ENCODE results near the gene RFPL1.

The RFPL1 gene

GRCh38 chr22:29426476-29426875 is 11.9 kb upstream of the RFPL1 start:
- DNase-seq, result no peak
- Mint-ChIP-seq H3K27ac (no peak overlapping the region), H3K4me3 (no peak overlapping the region), H3K36me3 (ENCODE audit: low read depth) (no peaks in the 10 kb centered on the region), H3K4me1 (ENCODE audit: low read depth) (no peaks in the 10 kb centered on the region), H3K9me3 (no peaks in the 10 kb centered on the region), H3K27me3 (peaks cover 4% of the 10 kb centered on the region)

GRCh38 chr22:29427176-29427760 is 11.1 kb upstream of the RFPL1 start:
- Mint-ChIP-seq H3K4me3 (no peak overlapping the region), H3K27ac (no peak overlapping the region), H3K27me3 (peaks cover 4% of the 10 kb centered on the region), H3K36me3 (ENCODE audit: low read depth) (no peaks in the 10 kb centered on the region), H3K9me3 (no peaks in the 10 kb centered on the region), H3K4me1 (ENCODE audit: low read depth) (no peaks in the 10 kb centered on the region)
- no peak for DNase-seq

GRCh38 chr22:29431986-29432385 is 6.4 kb upstream of the RFPL1 start:
- H3K4me1 Mint-ChIP-seq (ENCODE audit: low read depth), result no peaks in the 10 kb centered on the region
- no peak for DNase-seq
- peaks cover 19% of the 10 kb centered on the region for H3K27me3 Mint-ChIP-seq
- H3K4me3 Mint-ChIP-seq, result no peak overlapping the region
- H3K36me3 Mint-ChIP-seq (ENCODE audit: low read depth), result no peaks in the 10 kb centered on the region
- H3K27ac Mint-ChIP-seq, result no peak overlapping the region
- no peaks in the 10 kb centered on the region for H3K9me3 Mint-ChIP-seq

GRCh38 chr22:29433856-29434255 is 4.5 kb upstream of the RFPL1 start:
- Mint-ChIP-seq H3K27ac (no peak overlapping the region), H3K9me3 (no peaks in the 10 kb centered on the region), H3K27me3 (peaks cover 19% of the 10 kb centered on the region), H3K4me1 (ENCODE audit: low read depth) (no peaks in the 10 kb centered on the region), H3K4me3 (no peak overlapping the region), H3K36me3 (ENCODE audit: low read depth) (no peaks in the 10 kb centered on the region)
- DNase-seq, result no peak

- no peak overlapping the region for H3K27ac Mint-ChIP-seq
- H3K27me3 Mint-ChIP-seq, result peaks cover 19% of the 10 kb centered on the region
- no peak for DNase-seq
- H3K4me3 Mint-ChIP-seq, result no peak overlapping the region
- no peaks in the 10 kb centered on the region for H3K9me3 Mint-ChIP-seq
- no peaks in the 10 kb centered on the region for H3K4me1 Mint-ChIP-seq (ENCODE audit: low read depth)
- H3K36me3 Mint-ChIP-seq (ENCODE audit: low read depth), result no peaks in the 10 kb centered on the region
Observed at GRCh38 chr22:29434288-29434687, 4.1 kb upstream of the RFPL1 start.

- no peaks in the 10 kb centered on the region for H3K4me1 Mint-ChIP-seq (ENCODE audit: low read depth)
- no peak overlapping the region for H3K27ac Mint-ChIP-seq
- DNase-seq, result no peak
- no peaks in the 10 kb centered on the region for H3K9me3 Mint-ChIP-seq
- peaks cover 19% of the 10 kb centered on the region for H3K27me3 Mint-ChIP-seq
- H3K36me3 Mint-ChIP-seq (ENCODE audit: low read depth), result no peaks in the 10 kb centered on the region
- H3K4me3 Mint-ChIP-seq, result no peak overlapping the region
Observed at GRCh38 chr22:29435236-29436136, 2.9 kb upstream of the RFPL1 start.

GRCh38 chr22:29442976-29443375 is 4.6 kb downstream of the RFPL1 start:
- Mint-ChIP-seq H3K27me3 (no peaks in the 10 kb centered on the region), H3K36me3 (ENCODE audit: low read depth) (no peaks in the 10 kb centered on the region), H3K4me3 (no peak overlapping the region), H3K4me1 (ENCODE audit: low read depth) (no peaks in the 10 kb centered on the region), H3K27ac (no peak overlapping the region), H3K9me3 (no peaks in the 10 kb centered on the region)
- no peak for DNase-seq

- no peaks in the 10 kb centered on the region for H3K36me3 Mint-ChIP-seq (ENCODE audit: low read depth)
- H3K27ac Mint-ChIP-seq, result no peak overlapping the region
- H3K4me3 Mint-ChIP-seq, result no peak overlapping the region
- DNase-seq, result no peak
- H3K4me1 Mint-ChIP-seq (ENCODE audit: low read depth), result no peaks in the 10 kb centered on the region
- H3K9me3 Mint-ChIP-seq, result no peaks in the 10 kb centered on the region
- no peaks in the 10 kb centered on the region for H3K27me3 Mint-ChIP-seq
Observed at GRCh38 chr22:29443452-29443851, 5.1 kb downstream of the RFPL1 start.

- H3K9me3 Mint-ChIP-seq, result no peaks in the 10 kb centered on the region
- H3K4me3 Mint-ChIP-seq, result no peak overlapping the region
- no peaks in the 10 kb centered on the region for H3K4me1 Mint-ChIP-seq (ENCODE audit: low read depth)
- no peak overlapping the region for H3K27ac Mint-ChIP-seq
- H3K27me3 Mint-ChIP-seq, result no peaks in the 10 kb centered on the region
- DNase-seq, result no peak
- H3K36me3 Mint-ChIP-seq (ENCODE audit: low read depth), result no peaks in the 10 kb centered on the region
Observed at GRCh38 chr22:29443861-29444792, 5.7 kb downstream of the RFPL1 start.

GRCh38 chr22:29445508-29445907 is 7.1 kb downstream of the RFPL1 start:
- no peaks in the 10 kb centered on the region for H3K27me3 Mint-ChIP-seq
- no peak for DNase-seq
- H3K27ac Mint-ChIP-seq, result no peak overlapping the region
- H3K4me1 Mint-ChIP-seq (ENCODE audit: low read depth), result no peaks in the 10 kb centered on the region
- no peak overlapping the region for H3K4me3 Mint-ChIP-seq
- H3K36me3 Mint-ChIP-seq (ENCODE audit: low read depth), result no peaks in the 10 kb centered on the region
- H3K9me3 Mint-ChIP-seq, result no peaks in the 10 kb centered on the region

GRCh38 chr22:29447906-29448305 is 9.5 kb downstream of the RFPL1 start:
- Mint-ChIP-seq H3K36me3 (ENCODE audit: low read depth) (no peaks in the 10 kb centered on the region), H3K4me3 (no peak overlapping the region), H3K27me3 (no peaks in the 10 kb centered on the region), H3K4me1 (ENCODE audit: low read depth) (no peaks in the 10 kb centered on the region), H3K9me3 (no peaks in the 10 kb centered on the region), H3K27ac (no peak overlapping the region)
- no peak for DNase-seq

- no peak overlapping the region for H3K4me3 Mint-ChIP-seq
- DNase-seq, result no peak
- no peaks in the 10 kb centered on the region for H3K9me3 Mint-ChIP-seq
Observed at GRCh38 chr22:29449296-29449875, 11.0 kb downstream of the RFPL1 start.

GRCh38 chr22:29450222-29450621 is 11.8 kb downstream of the RFPL1 start:
- H3K9me3 Mint-ChIP-seq, result no peaks in the 10 kb centered on the region
- H3K27ac Mint-ChIP-seq, result no peak overlapping the region
- DNase-seq, result no peak
- no peaks in the 10 kb centered on the region for H3K27me3 Mint-ChIP-seq
- no peaks in the 10 kb centered on the region for H3K4me1 Mint-ChIP-seq (ENCODE audit: low read depth)
- no peak overlapping the region for H3K4me3 Mint-ChIP-seq
- H3K36me3 Mint-ChIP-seq (ENCODE audit: low read depth), result no peaks in the 10 kb centered on the region

More at GRCh38 chr22:29449296-29449875, 11.0 kb downstream of the RFPL1 start:
- no peaks in the 10 kb centered on the region for H3K4me1 Mint-ChIP-seq (ENCODE audit: low read depth)
- no peaks in the 10 kb centered on the region for H3K36me3 Mint-ChIP-seq (ENCODE audit: low read depth)
- H3K27me3 Mint-ChIP-seq, result no peaks in the 10 kb centered on the region
- H3K27ac Mint-ChIP-seq, result no peak overlapping the region

- Mint-ChIP-seq H3K9me3 (no peaks in the 10 kb centered on the region), H3K27ac (no peak overlapping the region), H3K36me3 (ENCODE audit: low read depth) (no peaks in the 10 kb centered on the region), H3K4me3 (no peak overlapping the region), H3K4me1 (ENCODE audit: low read depth) (no peaks in the 10 kb centered on the region), H3K27me3 (no peaks in the 10 kb centered on the region)
- no peak for DNase-seq
Observed at GRCh38 chr22:29451863-29452262, 13.5 kb downstream of the RFPL1 start.
